Esophagus mucosa (tissue), 1 donor: ENCODE results near the gene TSC22D2. TPM values are rescaled to one million over a fixed set of nuclear protein-coding genes. Genes with fewer than 3 reads are reported as not detected.

Source experiments
- ATAC-seq: fragments of 200-7000 bp; cut with Tn5 transposase; one replicate; pipeline ENCODE4 v1.9.1; 2020
- total RNA-seq: library from RNA; stranded (reverse); gene quantifications from one replicate; pipeline ENCODE4 v1.2.4, GENCODE V29; 2023
- donor health status: DM: yes; HTN: yes; CAD: no.

Gene TSC22D2
- total RNA-seq: 28.1 TPM

- ATAC-seq: peak; percentile 75
Observed at GRCh38 chr3:150408221-150409124, at the start of gene TSC22D2. TSC22D2 (plus strand) TSS chr3:150408298; CDS start chr3:150409351, 1,053 bp downstream.

GRCh38 chr3:150359381-150359780 is 48.7 kb upstream of the TSC22D2 start:
- no peak for ATAC-seq

GRCh38 chr3:150360966-150361365 is 47.1 kb upstream of the TSC22D2 start:
- ATAC-seq: no peak

GRCh38 chr3:150362515-150363302 is 45.4 kb upstream of the TSC22D2 start:
- peak; percentile 99 for ATAC-seq

- ATAC-seq: no peak
Observed at GRCh38 chr3:150363420-150363819, 44.7 kb upstream of the TSC22D2 start.

- peak; percentile 22 for ATAC-seq
Observed at GRCh38 chr3:150365132-150365604, 42.9 kb upstream of the TSC22D2 start.

GRCh38 chr3:150367757-150368156 is 40.3 kb upstream of the TSC22D2 start:
- ATAC-seq: no peak

GRCh38 chr3:150370122-150370602 is 37.9 kb upstream of the TSC22D2 start:
- peak; percentile 80 for ATAC-seq

- no peak for ATAC-seq
Observed at GRCh38 chr3:150370999-150371398, 37.1 kb upstream of the TSC22D2 start.

- peak; percentile 88 for ATAC-seq
Observed at GRCh38 chr3:150371741-150372254, 36.3 kb upstream of the TSC22D2 start.

- no peak for ATAC-seq
Observed at GRCh38 chr3:150372320-150372719, 35.8 kb upstream of the TSC22D2 start.

- ATAC-seq: no peak
Observed at GRCh38 chr3:150372722-150373121, 35.4 kb upstream of the TSC22D2 start.

- ATAC-seq: no peak
Observed at GRCh38 chr3:150373234-150373875, 34.7 kb upstream of the TSC22D2 start.

- no peak for ATAC-seq
Observed at GRCh38 chr3:150374975-150375374, 33.1 kb upstream of the TSC22D2 start.

GRCh38 chr3:150376001-150376848 is 31.9 kb upstream of the TSC22D2 start:
- no peak for ATAC-seq

- no peak for ATAC-seq
Observed at GRCh38 chr3:150377601-150378300, 30.3 kb upstream of the TSC22D2 start.

- no peak for ATAC-seq
Observed at GRCh38 chr3:150378301-150378748, 29.8 kb upstream of the TSC22D2 start.

- no peak for ATAC-seq
Observed at GRCh38 chr3:150379469-150379868, 28.6 kb upstream of the TSC22D2 start.

- peak; percentile 63 for ATAC-seq
Observed at GRCh38 chr3:150384296-150385212, 23.5 kb upstream of the TSC22D2 start.
